Endothelial cell of umbilical vein (primary cell): ENCODE measurements around the gene ELOVL1. TPM values are rescaled to one million over a fixed set of nuclear protein-coding genes. Genes with fewer than 3 reads are reported as not detected.

ENCODE experiments used
- BruUV-seq: library from RNA; stranded (reverse); fragments of 400-500 nt; replicated peaks from 2 replicates; lab custom pipeline; 2021; lab: Mats Ljungman, UMichigan
- CTCF ChIA-PET: fragments of 300-600, 350-600 bp; sonication (Branson Sonifier 250); formaldehyde crosslinking; loops from one replicate; lab custom pipeline; 2021; ENCODE audit warnings: antibody characterized with exemption, inconsistent platforms; lab: Charles Lee
- POLR2A ChIA-PET: fragments of 300-600, 350-600 bp; sonication (Branson Sonifier 250); formaldehyde crosslinking; loops from one replicate; lab custom pipeline; 2021; ENCODE audit warnings: antibody characterized with exemption, inconsistent platforms; lab: Charles Lee
- DNase-seq: peaks from one replicate; pipeline ENCODE4 v3.0.0-alpha.2; 2011; ENCODE audit warnings: low read depth, low spot score
- FAIRE-seq: peaks from 2 replicates; lab custom pipeline; 2011; peaks lifted over from hg19 to GRCh38; lab: Jason Lieb, UNC
- H2AFZ ChIP-seq: 2 replicates; pipeline ENCODE4 v1.6.0; 2012; ENCODE audit warnings: low read depth, low read length, control low read depth, inconsistent platforms
- H3K27ac ChIP-seq: 2 replicates; pipeline ENCODE4 v1.5.1; 2011; ENCODE audit warnings: low read depth, mild to moderate bottlenecking, control low read depth, low read length, moderate library complexity; ENCODE audit not compliant: insufficient read depth
- H3K27me3 ChIP-seq, 2 experiments: 2 replicates each; pipeline versions ENCODE4 v1.6.0 to v1.6.1; 2011; ENCODE audit warnings: low read length in 2 of 2, mixed read lengths in 1 of 2; ENCODE audit not compliant: control insufficient read depth in 2 of 2, insufficient read depth in 2 of 2
- H3K36me3 ChIP-seq, 2 experiments: 2 replicates in 1 of 2; 3 replicates in 1 of 2; pipeline ENCODE4 v1.5.1; 2011; ENCODE audit warnings: low read length in 2 of 2, mild to moderate bottlenecking in 1 of 2, moderate library complexity in 1 of 2; ENCODE audit not compliant: control insufficient read depth in 2 of 2, insufficient read depth in 2 of 2; ENCODE audit errors: extremely low read depth in 1 of 2
- H3K4me1 ChIP-seq: 3 replicates; pipeline ENCODE4 v1.5.1; 2011; ENCODE audit warnings: mild to moderate bottlenecking, low read length; ENCODE audit not compliant: control insufficient read depth, insufficient read depth; ENCODE audit errors: extremely low read depth
- H3K4me2 ChIP-seq: 2 replicates; pipeline ENCODE4 v1.6.1; 2011; ENCODE audit warnings: low read length, control low read depth, mixed read lengths; ENCODE audit not compliant: insufficient read depth
- H3K4me3 ChIP-seq, 3 experiments: fragments of 200-600 bp in 1 of 3; sonication (generic), shearing (Covaris generic) in 1 of 3; replicated peaks in 1 of 3; 2 replicates each; pipeline ENCODE4 v1.5.1; 2011 to 2016; ENCODE audit warnings: control low read depth in 3 of 3, low read length in 3 of 3, mild to moderate bottlenecking in 2 of 3, inconsistent platforms in 1 of 3, low read depth in 1 of 3, moderate library complexity in 1 of 3; ENCODE audit not compliant: insufficient read depth in 1 of 3
- H3K79me2 ChIP-seq: 2 replicates; pipeline ENCODE4 v1.6.0; 2012; ENCODE audit warnings: low read length, inconsistent platforms; ENCODE audit not compliant: control insufficient read depth, insufficient read depth
- H3K9ac ChIP-seq: replicated peaks from 2 replicates; pipeline ENCODE3; 2011; ENCODE audit warnings: low read length, control low read depth; ENCODE audit not compliant: insufficient read depth; ENCODE audit errors: extremely low read depth
- H3K9me1 ChIP-seq: replicated peaks from 3 replicates; pipeline ENCODE4 v1.6.0; 2011; ENCODE audit warnings: mild to moderate bottlenecking, low read length; ENCODE audit not compliant: control insufficient read depth, insufficient read depth; ENCODE audit errors: extremely low read depth
- H3K9me3 ChIP-seq: replicated peaks from 2 replicates; pipeline ENCODE4 v1.5.1; 2012; ENCODE audit warnings: low read length, inconsistent platforms; ENCODE audit not compliant: control insufficient read depth, insufficient read depth
- H4K20me1 ChIP-seq: replicated peaks from 2 replicates; pipeline ENCODE3; 2011; ENCODE audit warnings: mild to moderate bottlenecking, low read length; ENCODE audit not compliant: control insufficient read depth, insufficient read depth; ENCODE audit errors: extremely low read depth
- EZH2 ChIP-seq: IDR thresholded peaks from 2 replicates; pipeline ENCODE4 v1.6.1; 2012; ENCODE audit warnings: borderline replicate concordance, low read depth, mild to moderate bottlenecking, moderate library complexity, low read length, inconsistent platforms; ENCODE audit not compliant: severe bottlenecking
- FOS ChIP-seq: IDR thresholded peaks from 2 replicates; pipeline ENCODE4 v1.6.1; 2011; ENCODE audit warnings: mild to moderate bottlenecking, low read length, moderate library complexity, borderline replicate concordance; ENCODE audit not compliant: insufficient read depth
- GATA2 ChIP-seq: IDR thresholded peaks from 2 replicates; pipeline ENCODE4 v1.7.0; 2011; ENCODE audit warnings: low read depth, mild to moderate bottlenecking, moderate library complexity, mixed read lengths, low read length; ENCODE audit not compliant: insufficient read length, insufficient read depth
- JUN ChIP-seq: IDR thresholded peaks from 2 replicates; pipeline ENCODE4 v1.6.1; 2011; ENCODE audit warnings: borderline replicate concordance, low read depth; ENCODE audit not compliant: insufficient read length, insufficient read depth
- MYC ChIP-seq: IDR thresholded peaks from one replicate; pipeline ENCODE4 v1.6.1; 2011; ENCODE audit warnings: mild to moderate bottlenecking, low read depth, low read length
- POLR2A ChIP-seq: IDR thresholded peaks from 2 replicates; pipeline ENCODE4 v1.6.1; 2012; ENCODE audit warnings: low read depth, mild to moderate bottlenecking, control low read depth, low read length
- POLR2AphosphoS5 ChIP-seq: IDR thresholded peaks from 2 replicates; pipeline ENCODE4 v1.6.1; 2012; ENCODE audit warnings: low read depth, mild to moderate bottlenecking, control low read depth, low read length, moderate library complexity; ENCODE audit not compliant: insufficient read depth
- dilution Hi-C: fragments of 300-500 bp; cut with MboI; formaldehyde crosslinking; loops from one replicate; pipeline ENCODE4 v1.15.0; 2019; ENCODE audit warnings: low sequenced_read_pairs; ENCODE audit not compliant: extremely low pct_ligation_motif_present
- intact Hi-C: fragments of 100-400 bp; cut with micrococcal nuclease; formaldehyde crosslinking; loops from one replicate; pipeline ENCODE4 v1.10.0; 2022
- polyA plus RNA-seq, 4 experiments: library from polyadenylated mRNA; depleted of rRNA in 3 of 4; stranded (reverse) in 3 of 4; unstranded in 1 of 4; fragments of >200 nt; gene quantifications; 2 replicates each; pipeline versions ENCODE4 v1.2.1 to v1.2.3, GENCODE V29; 2011 to 2012; ENCODE audit warnings: missing spikeins in 1 of 4
- total RNA-seq: library from RNA; stranded (reverse); gene quantifications from 2 replicates; pipeline ENCODE4 v1.2.3, GENCODE V29; 2021
- TF ChIP-seq, protein P1 (sequence below): IDR thresholded peaks from 2 replicates; pipeline ENCODE4 v1.6.1; 2011; ENCODE audit not compliant: insufficient read depth, insufficient read length
- TF ChIP-seq, protein P2 (sequence below), 2 donors: IDR thresholded peaks; 1 replicate in 1 of 2; 2 replicates in 1 of 2; pipeline ENCODE4 v1.5.1; 2011; ENCODE audit warnings: low read length in 2 of 2, mild to moderate bottlenecking in 2 of 2, moderate library complexity in 2 of 2, control low read depth in 1 of 2, inconsistent platforms in 1 of 2, low read depth in 1 of 2; ENCODE audit not compliant: insufficient read depth in 1 of 2; ENCODE audit errors: extremely low read depth in 1 of 2

Gene ELOVL1
- total and polyA plus RNA-seq, 2 donors (not counting 3 experiments of a cell fraction or from before 2014, with no cell fraction given), result 134 to 303 TPM

DNA sequence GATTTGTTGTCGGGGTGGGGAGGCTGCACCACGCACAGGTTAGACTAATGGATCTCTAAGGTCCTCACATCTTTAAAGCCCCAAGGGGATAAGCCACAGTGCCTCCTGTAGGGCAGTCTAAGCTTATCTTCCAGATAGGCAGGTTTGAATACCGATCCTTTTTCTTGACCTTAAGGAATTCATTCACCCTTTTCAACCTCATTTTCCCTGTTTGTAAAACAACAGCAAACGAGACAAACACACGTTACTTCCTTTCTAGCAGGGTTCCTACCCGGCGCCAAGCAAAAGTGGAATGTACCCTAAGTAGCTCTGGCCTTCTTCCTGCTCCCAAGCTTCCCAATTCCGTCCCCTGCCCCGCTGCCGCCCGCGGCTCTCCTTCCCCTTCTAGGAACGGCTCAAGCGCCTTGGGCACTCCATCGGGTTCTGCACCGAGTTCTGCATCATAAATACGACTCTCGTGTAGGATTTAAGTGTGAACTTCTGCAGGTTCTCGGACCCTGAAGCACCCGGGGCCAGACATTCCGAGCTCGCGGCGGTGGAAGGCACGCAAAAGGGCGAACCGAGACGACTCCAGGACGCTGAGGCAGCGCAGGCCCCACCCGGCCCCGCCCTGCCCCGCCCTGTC lies 9.6 kb downstream of the ELOVL1 start:
- TF ChIP-seq FOS (no peak), GATA2 (no peak), POLR2AphosphoS5 (peak; percentile 13), JUN (no peak), EZH2 (no peak), POLR2A (peak; percentile 59), MYC (no peak)
- TF ChIP-seq, protein P1, sequence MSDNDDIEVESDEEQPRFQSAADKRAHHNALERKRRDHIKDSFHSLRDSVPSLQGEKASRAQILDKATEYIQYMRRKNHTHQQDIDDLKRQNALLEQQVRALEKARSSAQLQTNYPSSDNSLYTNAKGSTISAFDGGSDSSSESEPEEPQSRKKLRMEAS, result no peak
- TF ChIP-seq, protein P2, sequence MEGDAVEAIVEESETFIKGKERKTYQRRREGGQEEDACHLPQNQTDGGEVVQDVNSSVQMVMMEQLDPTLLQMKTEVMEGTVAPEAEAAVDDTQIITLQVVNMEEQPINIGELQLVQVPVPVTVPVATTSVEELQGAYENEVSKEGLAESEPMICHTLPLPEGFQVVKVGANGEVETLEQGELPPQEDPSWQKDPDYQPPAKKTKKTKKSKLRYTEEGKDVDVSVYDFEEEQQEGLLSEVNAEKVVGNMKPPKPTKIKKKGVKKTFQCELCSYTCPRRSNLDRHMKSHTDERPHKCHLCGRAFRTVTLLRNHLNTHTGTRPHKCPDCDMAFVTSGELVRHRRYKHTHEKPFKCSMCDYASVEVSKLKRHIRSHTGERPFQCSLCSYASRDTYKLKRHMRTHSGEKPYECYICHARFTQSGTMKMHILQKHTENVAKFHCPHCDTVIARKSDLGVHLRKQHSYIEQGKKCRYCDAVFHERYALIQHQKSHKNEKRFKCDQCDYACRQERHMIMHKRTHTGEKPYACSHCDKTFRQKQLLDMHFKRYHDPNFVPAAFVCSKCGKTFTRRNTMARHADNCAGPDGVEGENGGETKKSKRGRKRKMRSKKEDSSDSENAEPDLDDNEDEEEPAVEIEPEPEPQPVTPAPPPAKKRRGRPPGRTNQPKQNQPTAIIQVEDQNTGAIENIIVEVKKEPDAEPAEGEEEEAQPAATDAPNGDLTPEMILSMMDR (IDR thresholded peaks at IDR 0.05; ENCODE audit: extremely low read depth in 1 of 2, insufficient read depth in 1 of 2, low read depth in 1 of 2, low read length in 2 of 2), result peak; percentile 34 to 52
- DNase-seq, result peak; percentile 71
- Histone ChIP-seq H3K79me2 (peaks cover 36% of the 10 kb centered on the region), H3K9me3 (no peaks in the 10 kb centered on the region), H3K9ac (peak overlapping the region; percentile 87), H2AFZ (peak overlapping the region; percentile 88), H3K4me2 (peak overlapping the region; percentile 82), H3K27me3 (no peaks in the 10 kb centered on the region), H3K4me3 (peak overlapping the region; percentile 57 to 76 (median 70)), H4K20me1 (no peaks in the 10 kb centered on the region), H3K36me3 (peaks cover 5 to 6% of the 10 kb centered on the region in 2 experiments), H3K9me1 (no peaks in the 10 kb centered on the region), H3K27ac (peak overlapping the region; percentile 80), H3K4me1 (peaks cover 38% of the 10 kb centered on the region)
- ChIA-PET CTCF (interaction anchor here (0.7 to 2.8 kb wide), 24 partner anchors 9 to 445 kb away, joined by 3 to 19 read pairs (median 4); partner anchors contain the start of genes ELOVL1, MED8 and SZT2), POLR2A (interaction anchor here (0.6 to 1.6 kb wide), 5 partner anchors 10 to 182 kb away, joined by 3 to 6 read pairs (median 4); partner anchors contain the start of genes ELOVL1 and HYI)
- intact Hi-C loops, result loop anchor here (1.0 to 2.0 kb wide), 4 partner anchors 9 to 119 kb away; partner anchors contain the start of gene TIE1
- no peak for FAIRE-seq
- BruUV-seq, result TSS peak; percentile 72
- dilution Hi-C loops, result no loop called here
